CD4-positive, alpha-beta T cell treated with Interleukin-17A for 1 hour (primary cell): Measurements from ENCODE around the gene MARCHF7.
A peak's percentile ranks its signal among the peaks of the same experiment; 100 is the strongest.
"Not testable (repeated sequence)": the region's sequence is repeated elsewhere in the genome, so short reads cannot be mapped to it uniquely, and the experiment has no call there.

Experiments
- DNase-seq: peaks from one replicate; pipeline ENCODE4 v3.0.0-alpha.2; 2020

The MARCHF7 gene

GRCh38 chr2:159712143-159712928, at the start of gene MARCHF7:
Gene MARCHF7, plus strand, starts transcription at chr2:159712506. Its CDS starts 16,517 bp downstream, at chr2:159729023.
- peak; percentile 97 for DNase-seq

- not testable (repeated sequence) for DNase-seq
These were observed 44.9 kb upstream of the MARCHF7 start for GRCh38 chr2:159667423-159667822.

- DNase-seq, result no peak
These were observed 41.3 kb upstream of the MARCHF7 start for GRCh38 chr2:159671047-159671446.

- DNase-seq, result no peak
These were observed 34.7 kb upstream of the MARCHF7 start for GRCh38 chr2:159677654-159678053.

- no peak for DNase-seq
These were observed 31.6 kb upstream of the MARCHF7 start for GRCh38 chr2:159680692-159681091.

GRCh38 chr2:159683817-159684216, 28.5 kb upstream of the MARCHF7 start:
- DNase-seq, result no peak

GRCh38 chr2:159684796-159685195, 27.5 kb upstream of the MARCHF7 start:
- DNase-seq, result no peak

- DNase-seq, result no peak
These were observed 17.7 kb upstream of the MARCHF7 start for GRCh38 chr2:159694500-159695040.

GRCh38 chr2:159695795-159696448, 16.4 kb upstream of the MARCHF7 start:
- DNase-seq, result no peak

- no peak for DNase-seq
These were observed 8.8 kb upstream of the MARCHF7 start for GRCh38 chr2:159703491-159703890.

- no peak for DNase-seq
These were observed 5.8 kb upstream of the MARCHF7 start for GRCh38 chr2:159706385-159706980.

- DNase-seq, result no peak
These were observed 4.1 kb upstream of the MARCHF7 start for GRCh38 chr2:159708066-159708760.

- no peak for DNase-seq
These were observed 1.6 kb upstream of the MARCHF7 start for GRCh38 chr2:159710601-159711180.

GRCh38 chr2:159711562-159712142, 654 bp upstream of the MARCHF7 start:
- DNase-seq, result no peak

GRCh38 chr2:159712929-159713420, 669 bp downstream of the MARCHF7 start:
- DNase-seq, result peak; percentile 63

- DNase-seq, result peak; percentile 22
These were observed 1.4 kb downstream of the MARCHF7 start for GRCh38 chr2:159713631-159714246.

GRCh38 chr2:159714247-159714930, 2.1 kb downstream of the MARCHF7 start:
- DNase-seq, result no peak

- no peak for DNase-seq
These were observed 3.1 kb downstream of the MARCHF7 start for GRCh38 chr2:159715451-159715850.

GRCh38 chr2:159716409-159716808, 4.1 kb downstream of the MARCHF7 start:
- not testable (repeated sequence) for DNase-seq

GRCh38 chr2:159716857-159717256, 4.6 kb downstream of the MARCHF7 start:
- no peak for DNase-seq

- DNase-seq, result no peak
These were observed 8.4 kb downstream of the MARCHF7 start for GRCh38 chr2:159720676-159721075.
